ENCODE data around the gene MBD6.
"Not testable (repeated sequence)": the region's sequence is repeated elsewhere in the genome, so short reads cannot be mapped to it uniquely, and the experiment has no call there.

MBD6 gene

GRCh38 chr12:57488402-57489156 is 34.0 kb upstream of the MBD6 start:
- DNase-seq: no peak

GRCh38 chr12:57489157-57489641 is 33.4 kb upstream of the MBD6 start:
- DNase-seq: no peak

GRCh38 chr12:57490126-57490525 is 32.5 kb upstream of the MBD6 start:
- DNase-seq: no peak

GRCh38 chr12:57491393-57492280 is 31.0 kb upstream of the MBD6 start:
- DNase-seq: no peak

- not testable (repeated sequence) for DNase-seq
These were observed 27.4 kb upstream of the MBD6 start for GRCh38 chr12:57495051-57495701.

GRCh38 chr12:57496822-57497221 is 25.8 kb upstream of the MBD6 start:
- DNase-seq: no peak

- DNase-seq: no peak
These were observed 25.1 kb upstream of the MBD6 start for GRCh38 chr12:57497223-57498131.

- no peak for DNase-seq
These were observed 24.5 kb upstream of the MBD6 start for GRCh38 chr12:57498132-57498502.

GRCh38 chr12:57498571-57498970 is 24.1 kb upstream of the MBD6 start:
- no peak for DNase-seq

- DNase-seq: no peak
These were observed 22.4 kb upstream of the MBD6 start for GRCh38 chr12:57500213-57500612.

- not testable (repeated sequence) for DNase-seq
These were observed 20.2 kb upstream of the MBD6 start for GRCh38 chr12:57502311-57502969.

- not testable (repeated sequence) for DNase-seq
These were observed 16.1 kb upstream of the MBD6 start for GRCh38 chr12:57506541-57506940.

GRCh38 chr12:57507796-57508195 is 14.8 kb upstream of the MBD6 start:
- DNase-seq: not testable (repeated sequence)

GRCh38 chr12:57511161-57511560 is 11.5 kb upstream of the MBD6 start:
- no peak for DNase-seq

GRCh38 chr12:57511588-57512325 is 10.9 kb upstream of the MBD6 start:
- no peak for DNase-seq

GRCh38 chr12:57512665-57513064 is 10.0 kb upstream of the MBD6 start:
- no peak for DNase-seq

- no peak for DNase-seq
These were observed 9.4 kb upstream of the MBD6 start for GRCh38 chr12:57513266-57513665.

- DNase-seq: not testable (repeated sequence)
These were observed 8.9 kb upstream of the MBD6 start for GRCh38 chr12:57513677-57514076.

- DNase-seq: not testable (repeated sequence)
These were observed 8.4 kb upstream of the MBD6 start for GRCh38 chr12:57514246-57514645.

- DNase-seq: no peak
These were observed 7.8 kb upstream of the MBD6 start for GRCh38 chr12:57514720-57515407.

All from cortex of kidney (tissue), 1 donor.